Activated T-cell treated with anti-CD3 and anti-CD28 coated beads for 24 hours (primary cell): Measurements from ENCODE around the gene IGLL5.

Source experiments
- DNase-seq: peaks from one replicate; pipeline ENCODE4 v3.0.0-alpha.2; 2020; ENCODE audit warnings: low read depth

The IGLL5 gene

DNA sequence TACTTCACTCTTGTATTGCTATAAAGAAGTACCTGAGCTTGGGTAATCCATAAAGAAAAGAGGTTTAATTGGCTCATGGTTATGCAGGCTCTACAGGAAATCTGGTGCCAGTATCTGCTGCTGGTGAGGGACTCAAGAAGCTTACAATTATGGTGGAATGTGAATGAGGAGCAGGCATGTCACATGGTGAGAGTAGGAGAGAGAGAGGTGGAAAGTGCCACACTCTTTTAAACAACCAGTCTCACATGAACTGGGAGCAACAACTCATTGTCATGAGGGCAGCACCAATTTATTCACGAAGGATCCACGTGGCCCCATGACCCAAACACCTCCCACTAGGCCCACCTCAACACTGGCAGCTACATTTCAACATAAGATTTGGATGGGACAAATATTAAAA is 24.6 kb upstream of the IGLL5 start:
- no peak for DNase-seq

DNA sequence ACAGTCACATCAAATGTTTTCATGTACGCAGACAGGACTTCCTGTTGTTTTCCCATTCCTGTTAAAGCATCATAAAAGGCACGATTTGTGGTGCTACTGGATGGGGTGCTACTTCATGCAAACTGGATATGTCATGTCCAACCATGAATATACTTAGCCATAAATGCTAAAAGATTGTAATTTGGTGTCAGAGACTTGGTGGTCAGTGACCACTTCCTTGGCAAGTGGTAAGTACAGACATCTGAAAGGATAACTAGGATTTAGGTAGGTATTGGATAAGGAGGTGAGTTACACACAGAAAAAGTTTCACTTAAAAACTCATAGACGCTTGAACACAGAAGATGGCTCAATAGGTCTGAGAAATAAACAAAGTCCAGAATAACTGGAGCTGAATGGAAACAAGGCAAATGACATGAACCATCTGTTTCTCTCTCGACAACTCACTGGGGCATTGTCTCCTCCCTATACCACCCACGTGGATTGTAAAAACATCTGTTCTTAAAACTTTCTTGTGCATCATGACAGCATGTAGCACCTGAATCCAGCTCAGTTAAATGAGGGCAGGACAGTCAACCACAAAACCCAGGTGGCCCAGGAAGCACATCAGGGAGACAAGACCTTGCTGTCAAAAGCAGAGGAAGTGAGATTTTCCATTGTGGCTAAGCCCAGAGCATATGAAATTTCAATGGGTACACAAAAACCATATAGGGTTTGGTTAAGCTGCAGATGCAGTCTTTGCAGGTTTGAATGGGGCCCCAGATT is 22.1 kb upstream of the IGLL5 start:
- peak; percentile 28 for DNase-seq

DNA sequence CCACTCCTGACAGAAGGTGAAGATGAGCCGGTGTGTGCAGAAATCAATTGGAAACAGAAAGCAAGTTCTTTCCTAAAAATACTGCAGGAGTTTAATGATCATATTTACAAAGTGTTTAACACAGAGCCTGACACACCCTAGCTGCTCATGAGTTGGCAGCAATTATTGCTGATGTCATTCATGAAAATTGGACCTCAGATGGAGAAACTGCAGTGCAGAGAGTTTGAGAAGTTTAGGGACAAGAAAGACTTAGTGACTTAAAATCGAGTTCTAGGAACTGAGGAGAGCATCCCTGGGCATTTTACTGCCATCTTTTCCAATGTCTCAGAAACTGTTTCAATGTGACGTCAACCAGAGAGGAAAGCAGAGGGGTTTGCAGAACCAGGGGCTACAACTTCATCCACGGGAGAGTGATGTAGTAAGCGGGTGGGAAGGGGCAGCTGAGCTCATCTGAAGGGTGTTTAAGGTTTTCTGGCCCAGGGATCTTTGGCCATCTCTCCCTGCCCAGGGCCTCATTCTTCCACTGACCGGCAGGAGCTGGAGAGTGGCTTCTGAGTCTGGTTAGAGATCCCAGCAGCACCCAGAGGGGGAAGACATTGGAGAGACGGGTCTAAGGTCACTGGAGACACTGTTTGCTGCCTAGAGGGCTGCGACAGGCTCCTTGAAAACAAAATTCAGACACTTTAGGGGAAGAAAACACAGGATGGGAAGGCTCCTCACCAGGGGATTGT is 21.1 kb upstream of the IGLL5 start:
- DNase-seq, result no peak

DNA sequence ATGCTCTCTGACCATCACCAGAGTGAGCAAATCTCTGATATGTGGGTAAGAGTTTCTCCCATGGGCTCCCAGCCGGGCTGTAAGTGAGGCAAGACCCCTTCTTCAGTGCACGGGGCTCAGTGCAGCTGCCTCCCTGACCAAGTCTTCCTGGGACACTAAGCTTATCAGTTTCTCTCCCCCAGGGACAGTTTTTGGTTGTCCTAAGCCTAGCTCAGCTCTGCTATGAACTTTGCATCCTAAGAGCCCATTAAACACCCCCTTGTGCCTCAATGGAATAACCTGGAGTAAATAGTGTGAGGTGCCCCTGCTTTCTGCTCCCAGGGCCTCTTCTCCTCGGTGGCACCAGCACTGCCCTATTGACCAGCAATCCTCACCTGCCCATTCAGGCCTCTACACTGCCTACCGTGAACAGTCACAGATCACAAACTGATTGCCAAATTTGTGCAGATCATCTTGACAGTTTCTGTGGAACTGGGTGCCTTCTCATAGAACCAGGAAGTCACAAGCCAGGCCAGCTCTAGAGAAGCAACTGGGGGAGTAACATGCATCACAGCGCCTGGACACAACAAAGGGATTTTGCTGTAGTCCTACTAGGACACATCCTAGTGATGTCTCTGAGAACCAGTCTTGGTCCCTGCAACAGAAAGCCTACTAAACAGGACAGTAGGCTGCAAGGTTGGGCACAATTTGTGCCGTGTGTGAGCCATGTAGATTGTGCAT is 19.5 kb upstream of the IGLL5 start:
- DNase-seq, result no peak

DNA sequence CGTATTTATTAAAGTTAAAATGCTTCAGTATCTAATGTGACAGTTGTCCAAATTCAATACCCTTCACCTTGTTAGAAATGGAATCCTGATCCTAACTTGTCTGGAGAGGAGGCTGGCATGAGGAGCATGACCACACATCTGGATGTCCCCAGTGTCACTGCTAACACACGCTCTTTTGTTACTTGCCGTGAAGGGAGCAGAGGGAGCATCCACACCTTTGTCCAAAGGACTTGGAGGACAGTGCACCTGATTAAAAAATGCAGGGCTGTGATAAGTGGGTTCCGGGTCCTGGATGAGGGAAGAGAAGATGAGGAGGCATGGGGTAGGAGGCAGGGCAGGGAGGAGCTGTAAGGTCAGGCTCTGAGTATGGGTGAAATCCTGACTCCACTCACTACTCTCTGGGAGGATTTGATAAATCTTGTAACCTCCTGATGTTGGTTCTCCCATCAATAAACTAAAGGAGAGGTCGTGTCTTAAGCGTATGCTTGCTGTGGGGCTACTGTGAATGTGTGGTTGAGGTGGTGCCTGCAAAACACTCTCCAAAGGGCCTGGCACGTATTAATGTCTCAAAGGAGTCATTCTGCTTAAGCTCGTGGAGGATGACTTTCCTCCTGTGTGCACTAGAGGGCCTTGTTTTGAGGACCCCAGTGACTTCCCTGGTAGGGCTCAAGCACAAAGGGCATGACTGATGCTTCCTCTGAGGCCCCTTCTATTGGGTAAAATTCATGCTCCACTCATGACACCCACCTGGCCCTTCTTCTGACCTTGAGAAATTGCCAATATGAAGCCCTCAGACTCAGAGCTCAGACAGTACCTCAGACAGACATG is 16.8 kb upstream of the IGLL5 start:
- no peak for DNase-seq

DNA sequence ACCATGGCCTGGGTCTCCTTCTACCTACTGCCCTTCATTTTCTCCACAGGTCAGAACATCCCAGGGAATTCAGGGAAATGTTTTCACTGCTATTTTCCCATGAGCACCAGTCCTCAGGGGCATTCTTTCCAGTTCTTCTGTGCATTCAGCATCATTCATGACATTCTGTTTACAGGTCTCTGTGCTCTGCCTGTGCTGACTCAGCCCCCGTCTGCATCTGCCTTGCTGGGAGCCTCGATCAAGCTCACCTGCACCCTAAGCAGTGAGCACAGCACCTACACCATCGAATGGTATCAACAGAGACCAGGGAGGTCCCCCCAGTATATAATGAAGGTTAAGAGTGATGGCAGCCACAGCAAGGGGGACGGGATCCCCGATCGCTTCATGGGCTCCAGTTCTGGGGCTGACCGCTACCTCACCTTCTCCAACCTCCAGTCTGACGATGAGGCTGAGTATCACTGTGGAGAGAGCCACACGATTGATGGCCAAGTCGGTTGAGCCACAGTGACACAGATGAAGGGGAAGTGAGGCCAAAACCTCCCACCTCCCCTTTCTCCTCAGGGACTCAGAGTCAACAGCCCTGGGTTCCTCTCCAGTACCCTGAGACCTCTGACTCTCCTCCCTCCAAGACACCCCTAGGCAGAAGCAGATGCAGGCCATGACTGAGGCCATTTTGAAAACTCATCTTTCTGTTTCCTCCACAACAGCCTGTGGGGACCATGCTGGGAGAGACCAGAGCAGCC is 15.9 kb upstream of the IGLL5 start:
- no peak for DNase-seq

DNA sequence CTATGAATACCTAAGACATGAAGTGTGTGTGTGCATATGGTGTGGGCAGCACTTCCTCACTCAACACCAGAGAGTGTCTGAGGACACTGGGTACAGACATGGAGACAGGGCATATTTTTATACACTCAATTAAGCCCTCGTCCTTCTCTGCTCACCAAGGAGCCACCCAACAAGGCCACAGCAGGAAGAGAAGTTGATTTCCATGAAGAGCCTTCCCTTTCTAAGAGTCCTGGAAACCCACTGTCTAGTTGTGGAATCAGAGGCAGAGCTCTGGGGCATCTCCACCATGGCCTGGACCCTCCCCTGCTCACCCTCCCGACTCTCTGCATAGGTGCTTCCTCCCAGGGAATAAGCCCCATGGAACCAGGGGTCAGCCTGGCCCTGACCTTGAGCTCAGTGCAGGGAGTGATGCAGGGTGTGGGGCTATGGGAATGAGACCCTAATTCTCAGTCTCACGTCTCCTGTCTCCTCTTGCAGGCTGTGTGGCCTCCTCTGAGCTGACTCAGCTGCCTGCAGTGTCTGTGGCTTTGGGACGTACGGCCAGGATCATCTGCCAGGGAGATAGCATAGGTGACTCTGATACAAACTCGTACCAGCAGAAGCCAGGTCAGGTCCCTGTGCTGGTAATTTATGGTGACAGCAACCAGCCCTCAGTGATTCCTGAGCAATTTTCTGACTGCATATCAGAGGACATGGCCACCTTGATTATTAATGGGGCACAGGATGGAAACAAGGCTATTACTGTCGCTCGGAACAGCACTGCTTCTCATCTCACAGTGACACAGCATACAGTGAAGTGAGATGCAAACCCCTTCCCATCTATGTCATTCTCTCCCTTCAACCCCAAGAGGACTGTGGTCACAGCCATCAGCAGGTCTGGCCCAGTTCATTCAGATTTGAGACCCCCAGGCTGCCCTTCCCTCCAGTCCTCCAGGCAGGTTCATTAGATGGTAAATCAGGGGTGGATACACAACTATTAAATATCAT is 14.6 kb upstream of the IGLL5 start:
- no peak for DNase-seq

DNA sequence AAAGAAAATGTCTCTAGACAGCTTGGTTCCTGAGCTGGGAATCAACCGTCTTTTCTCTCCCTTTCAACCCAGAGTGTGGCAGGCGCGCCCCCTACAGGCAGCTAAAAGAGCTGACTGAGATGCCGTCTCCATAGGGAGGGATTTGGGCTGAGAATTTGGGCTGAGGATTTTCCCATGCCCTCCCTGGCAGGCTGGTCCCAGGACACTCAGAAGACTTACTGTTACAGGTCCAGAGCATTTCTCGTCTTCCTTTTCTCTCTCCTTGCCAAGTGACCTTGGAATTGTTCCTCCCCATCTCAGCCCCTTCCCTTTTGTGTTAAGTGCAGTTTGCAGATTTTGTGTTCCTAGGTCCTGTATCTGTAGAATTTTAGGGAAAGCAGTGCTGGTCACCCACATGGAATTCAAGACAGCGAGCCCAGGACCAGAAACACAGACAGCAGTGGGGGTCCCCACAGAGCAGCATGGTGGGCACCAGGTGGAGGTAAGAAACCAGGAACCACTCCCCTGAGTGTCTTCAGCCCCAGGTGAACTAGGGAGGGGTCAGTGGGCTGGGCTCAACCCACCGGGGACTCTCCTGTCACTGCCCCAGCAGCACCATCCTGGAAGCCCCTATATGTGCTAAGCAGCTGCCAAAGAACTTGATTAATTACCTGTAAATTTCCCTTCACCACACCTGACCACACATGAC is 9.9 kb upstream of the IGLL5 start:
- peak; percentile 64 for DNase-seq

DNA sequence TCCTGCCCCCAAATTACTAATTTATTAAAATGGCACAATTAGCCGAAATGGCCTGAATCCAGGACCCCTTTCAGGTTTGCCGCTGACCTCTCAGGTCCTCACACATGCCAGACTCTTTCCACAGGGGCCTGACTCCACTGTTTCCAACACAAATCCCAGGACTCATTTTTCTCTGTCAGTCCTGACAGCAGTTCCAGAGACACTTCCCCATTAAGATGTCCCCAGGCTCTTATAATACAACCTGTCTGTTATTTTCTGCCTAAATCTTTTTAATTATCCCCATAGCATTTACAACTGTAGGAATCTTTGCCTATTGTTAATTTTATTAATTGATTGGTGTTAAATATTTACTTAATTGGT is 9.4 kb upstream of the IGLL5 start:
- no peak for DNase-seq

DNA sequence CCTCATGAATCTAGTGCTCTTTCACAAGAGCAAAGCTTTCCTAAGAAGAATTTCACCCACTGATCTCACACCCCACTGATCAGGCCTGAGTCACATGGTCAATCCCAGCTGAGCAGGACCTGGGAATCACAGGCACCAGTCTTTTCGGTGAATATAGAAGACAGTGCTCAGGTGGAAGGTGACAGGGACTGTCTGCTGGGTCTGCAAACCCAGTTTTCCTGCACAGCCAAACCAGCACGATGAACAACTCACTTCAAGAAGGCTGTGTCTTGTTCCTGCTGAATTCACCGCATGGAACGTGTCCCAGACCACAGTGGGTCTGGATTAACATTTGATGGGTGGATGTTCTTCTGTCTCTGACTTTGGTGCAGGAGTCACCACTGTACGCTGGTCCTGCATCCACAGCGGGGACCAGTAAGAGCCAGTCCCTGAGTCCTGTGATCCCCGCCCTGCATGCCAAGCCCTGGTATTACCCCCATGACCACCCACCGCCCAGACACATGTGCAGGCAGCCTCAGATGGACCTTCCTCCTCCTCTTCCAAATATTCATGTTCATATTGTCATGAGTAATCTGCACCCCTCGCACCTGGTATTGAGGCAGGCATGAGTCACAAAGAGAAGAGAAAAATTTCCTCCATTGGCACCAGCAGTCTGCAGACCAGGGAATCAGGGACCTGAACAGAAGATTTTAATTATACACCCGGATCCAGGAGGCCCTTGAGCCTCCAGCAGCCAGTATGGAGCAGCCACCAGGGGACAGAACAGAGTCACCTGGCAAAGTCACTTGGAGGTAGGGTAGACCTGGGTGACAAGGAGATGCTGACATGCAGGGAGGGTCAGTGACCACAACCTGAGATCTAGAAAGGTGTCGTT is 8.6 kb upstream of the IGLL5 start:
- no peak for DNase-seq

DNA sequence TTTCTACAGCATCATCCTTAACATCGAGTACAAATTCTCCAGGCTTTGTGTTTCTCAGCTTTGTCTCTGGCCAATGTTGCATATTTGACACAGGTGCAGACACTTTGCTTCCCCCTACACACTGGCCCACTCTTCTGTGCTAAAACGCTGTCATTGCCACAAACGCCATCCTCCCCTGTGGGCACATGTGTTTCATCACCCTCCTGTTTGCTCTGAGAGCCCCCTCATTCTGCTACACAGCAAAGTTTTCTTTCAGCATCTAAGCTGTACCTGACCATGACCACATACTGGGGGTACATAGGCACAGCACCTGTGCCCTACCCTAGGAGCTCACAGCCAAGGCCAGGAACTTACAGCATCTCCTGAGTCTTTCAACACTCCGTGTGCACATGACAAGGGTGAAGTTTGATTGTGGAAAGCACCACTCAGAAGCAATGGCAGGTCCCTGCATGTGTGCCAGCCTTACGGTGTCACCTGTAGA is 7.9 kb upstream of the IGLL5 start:
- no peak for DNase-seq

DNA sequence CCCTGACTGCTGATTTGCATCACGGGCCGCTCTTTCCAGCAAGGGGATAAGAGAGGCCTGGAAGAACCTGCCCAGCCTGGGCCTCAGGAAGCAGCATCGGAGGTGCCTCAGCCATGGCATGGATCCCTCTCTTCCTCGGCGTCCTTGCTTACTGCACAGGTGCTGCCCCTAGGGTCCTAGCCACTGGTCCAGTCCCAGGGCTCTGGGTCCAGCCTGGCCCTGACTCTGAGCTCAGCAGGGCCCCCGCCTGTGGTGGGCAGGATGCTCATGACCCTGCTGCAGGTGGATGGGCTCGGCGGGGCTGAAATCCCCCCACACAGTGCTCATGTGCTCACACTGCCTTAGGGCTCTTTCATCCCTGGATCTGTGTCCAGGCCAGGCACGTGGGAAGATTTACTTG is 7.0 kb upstream of the IGLL5 start:
- no peak for DNase-seq

DNA sequence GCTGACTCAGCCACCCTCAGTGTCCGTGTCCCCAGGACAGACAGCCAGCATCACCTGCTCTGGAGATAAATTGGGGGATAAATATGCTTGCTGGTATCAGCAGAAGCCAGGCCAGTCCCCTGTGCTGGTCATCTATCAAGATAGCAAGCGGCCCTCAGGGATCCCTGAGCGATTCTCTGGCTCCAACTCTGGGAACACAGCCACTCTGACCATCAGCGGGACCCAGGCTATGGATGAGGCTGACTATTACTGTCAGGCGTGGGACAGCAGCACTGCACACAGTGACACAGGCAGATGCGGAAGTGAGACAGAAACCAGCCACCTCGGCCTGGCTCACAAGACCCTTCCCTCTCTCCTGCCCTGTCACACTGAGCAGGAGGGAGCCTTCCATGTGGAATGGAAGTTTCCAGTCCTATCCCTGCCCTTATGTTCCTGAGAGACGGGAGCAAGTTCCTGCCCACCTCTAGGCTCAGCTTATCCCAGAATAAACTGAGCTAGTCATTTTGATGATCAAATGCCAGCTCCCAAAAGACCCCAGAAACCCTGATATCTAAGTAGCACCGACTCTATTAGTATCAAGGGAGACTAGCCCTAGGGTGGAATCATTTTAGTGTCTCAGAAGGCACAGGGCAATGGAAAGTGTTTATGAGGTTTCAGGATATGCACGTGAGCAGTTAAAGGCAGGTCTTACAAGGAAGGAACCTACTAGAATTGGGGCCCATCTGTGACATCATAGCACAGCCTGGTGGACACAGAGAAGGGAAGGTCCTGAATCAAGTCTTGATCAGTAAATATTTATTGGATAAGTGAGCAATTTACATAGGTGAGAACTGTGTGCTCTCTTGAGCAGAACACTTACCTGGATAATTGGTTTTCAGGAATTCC is 6.3 kb upstream of the IGLL5 start:
- DNase-seq, result no peak

DNA sequence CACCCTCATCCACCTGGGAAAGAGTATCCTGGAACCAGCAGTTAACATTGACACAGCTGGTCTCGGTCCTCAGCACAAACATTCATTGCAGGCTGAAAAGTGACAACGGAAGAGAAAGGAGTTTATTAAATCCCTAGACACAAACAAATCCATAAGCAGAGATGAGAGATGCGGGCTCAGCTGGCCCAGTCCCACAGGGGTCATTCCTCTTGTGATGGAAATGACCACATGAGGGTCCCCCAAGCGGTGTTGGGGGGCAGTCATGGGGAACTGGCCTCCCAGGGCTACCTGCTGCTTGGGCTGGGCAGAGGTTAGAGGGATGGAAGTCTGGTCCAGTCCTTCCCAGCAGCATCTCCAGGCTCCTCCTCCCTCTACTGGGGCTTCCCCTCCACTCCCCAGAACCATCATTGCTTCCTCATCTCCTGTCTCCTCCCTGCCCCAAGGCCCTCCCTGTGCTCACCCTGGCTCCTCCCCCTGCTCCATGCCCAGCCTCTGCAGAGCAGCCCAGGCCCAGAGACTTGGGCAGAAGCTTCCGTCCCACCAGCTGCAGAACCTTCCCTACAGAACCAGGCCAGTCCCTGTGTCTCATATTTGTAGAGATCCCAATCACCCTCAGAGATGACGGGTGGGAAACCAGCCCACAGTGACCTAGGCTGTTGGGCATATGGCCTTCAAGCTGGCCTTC is 5.4 kb upstream of the IGLL5 start:
- DNase-seq, result no peak

DNA sequence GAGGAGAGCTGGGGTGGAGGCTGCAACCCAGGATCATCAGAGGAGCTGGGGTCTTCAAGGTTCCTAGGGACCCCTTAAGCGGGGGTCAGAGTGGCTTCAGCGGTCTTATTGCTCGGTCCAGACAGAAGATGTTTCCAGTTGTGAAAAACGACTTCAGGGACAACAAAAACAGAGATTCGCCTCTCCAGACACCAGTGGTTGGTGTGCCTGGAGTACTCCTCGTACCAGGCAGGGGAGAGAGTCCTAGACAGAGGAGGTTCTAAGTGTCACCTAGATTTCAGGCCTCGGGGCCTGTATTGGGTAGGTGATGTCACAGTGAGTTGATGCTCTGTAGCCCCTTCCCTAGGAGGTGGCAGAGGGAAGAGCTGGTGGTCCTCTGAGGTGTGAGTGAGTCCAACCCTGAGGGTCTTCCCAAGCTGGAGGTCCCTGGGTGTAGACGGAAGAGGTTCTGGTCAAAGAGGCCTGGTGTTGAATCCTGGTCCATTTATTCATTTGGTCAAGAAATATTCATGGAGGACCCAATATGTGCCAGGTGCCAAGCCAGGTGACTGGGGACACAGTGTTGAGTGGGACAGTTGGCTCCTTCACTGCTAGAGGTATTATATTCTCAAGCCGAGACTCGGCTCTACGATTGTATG is 4.4 kb upstream of the IGLL5 start:
- no peak for DNase-seq
